BJ (cell line): ENCODE data around the gene LUC7L. TPM values are rescaled to one million over a fixed set of nuclear protein-coding genes. Genes with fewer than 3 reads are reported as not detected.
"Not testable (repeated sequence)": the region's sequence is repeated elsewhere in the genome, so short reads cannot be mapped to it uniquely, and the experiment has no call there.

Source experiments
- CTCF ChIA-PET: fragments of 350-600 bp; formaldehyde crosslinking; extraction: SDS; loops from one replicate; lab custom pipeline; 2021; ENCODE audit warnings: antibody characterized with exemption, inconsistent platforms; lab: Yijun Ruan, JAX
- POLR2A ChIA-PET: fragments of 300-600 bp; sonication (Branson Sonifier 250); formaldehyde crosslinking; extraction: SDS; loops from one replicate; lab custom pipeline; 2021; ENCODE audit warnings: antibody characterized with exemption; lab: Charles Lee
- DNase-seq: peaks from one replicate; pipeline ENCODE4 v3.0.0-alpha.2; 2011; ENCODE audit warnings: low read depth
- H3K27me3 ChIP-seq: 2 replicates; pipeline ENCODE4 v1.6.0; 2011; ENCODE audit warnings: low read length; ENCODE audit not compliant: control insufficient read depth, insufficient read depth
- H3K36me3 ChIP-seq: 2 replicates; pipeline ENCODE4 v1.5.1; 2011; ENCODE audit warnings: low read length; ENCODE audit not compliant: control insufficient read depth, insufficient read depth
- H3K4me3 ChIP-seq: 2 replicates; pipeline ENCODE4 v1.5.1; 2011; ENCODE audit warnings: low read depth, mild to moderate bottlenecking, control low read depth, low read length
- polyA plus RNA-seq: library from polyadenylated mRNA; depleted of rRNA; stranded (reverse); fragments of >200 nt; gene quantifications from 2 replicates; pipeline ENCODE4 v1.2.3, GENCODE V29; 2011
- TF ChIP-seq, protein P1 (sequence below): IDR thresholded peaks from 2 replicates; pipeline ENCODE4 v1.5.1; 2011; ENCODE audit warnings: low read depth, mild to moderate bottlenecking, control low read depth, inconsistent platforms, low read length, moderate library complexity; ENCODE audit not compliant: insufficient read depth

The LUC7L gene
- polyA plus RNA-seq, 1 experiment, result 23.3 TPM

DNA sequence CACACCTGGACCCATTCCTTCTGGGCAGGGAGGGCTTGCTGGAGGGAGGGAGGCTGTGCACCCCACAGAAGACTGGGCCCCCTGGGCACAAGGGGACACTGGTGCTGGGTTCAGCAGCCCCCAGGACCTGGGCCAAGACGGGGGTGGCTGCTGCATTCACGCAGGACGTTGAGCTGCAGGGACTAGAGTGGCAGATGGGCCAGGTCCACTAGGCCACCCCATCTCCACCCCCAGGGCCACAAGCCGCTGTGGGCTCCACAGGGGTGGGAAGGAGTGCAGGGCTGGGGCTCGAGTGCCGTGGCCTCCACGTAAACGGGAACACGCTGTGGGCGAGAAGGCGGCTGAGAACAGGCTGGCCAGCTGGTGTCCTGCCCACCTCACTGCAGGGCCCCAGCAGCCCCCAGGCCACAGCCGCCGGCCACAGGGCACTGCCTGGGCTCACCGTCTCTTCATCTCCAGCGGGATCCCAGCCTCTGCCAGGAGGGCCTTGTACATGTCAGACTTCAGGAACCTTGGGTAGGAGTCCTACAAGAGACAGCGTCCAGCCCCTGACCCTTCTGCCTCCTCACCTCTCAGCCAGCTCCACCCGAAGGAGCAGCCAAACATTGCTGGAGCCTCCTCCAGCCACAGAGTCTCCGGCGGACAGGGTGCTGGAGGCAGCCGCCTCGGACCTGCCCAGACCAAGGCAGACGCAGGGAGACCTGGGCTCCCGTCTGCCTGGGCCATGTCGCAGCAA lies 40.0 kb upstream of the LUC7L start:
- peaks cover 2% of the 10 kb centered on the region; the same call in 1 of the 2 replicates for H3K27me3 ChIP-seq
- no peak overlapping the region for H3K4me3 ChIP-seq
- no peaks in the 10 kb centered on the region; the same call in 1 of the 2 replicates for H3K36me3 ChIP-seq
- ChIA-PET CTCF (no interaction called here), POLR2A (no interaction called here)
- TF ChIP-seq, protein P1, sequence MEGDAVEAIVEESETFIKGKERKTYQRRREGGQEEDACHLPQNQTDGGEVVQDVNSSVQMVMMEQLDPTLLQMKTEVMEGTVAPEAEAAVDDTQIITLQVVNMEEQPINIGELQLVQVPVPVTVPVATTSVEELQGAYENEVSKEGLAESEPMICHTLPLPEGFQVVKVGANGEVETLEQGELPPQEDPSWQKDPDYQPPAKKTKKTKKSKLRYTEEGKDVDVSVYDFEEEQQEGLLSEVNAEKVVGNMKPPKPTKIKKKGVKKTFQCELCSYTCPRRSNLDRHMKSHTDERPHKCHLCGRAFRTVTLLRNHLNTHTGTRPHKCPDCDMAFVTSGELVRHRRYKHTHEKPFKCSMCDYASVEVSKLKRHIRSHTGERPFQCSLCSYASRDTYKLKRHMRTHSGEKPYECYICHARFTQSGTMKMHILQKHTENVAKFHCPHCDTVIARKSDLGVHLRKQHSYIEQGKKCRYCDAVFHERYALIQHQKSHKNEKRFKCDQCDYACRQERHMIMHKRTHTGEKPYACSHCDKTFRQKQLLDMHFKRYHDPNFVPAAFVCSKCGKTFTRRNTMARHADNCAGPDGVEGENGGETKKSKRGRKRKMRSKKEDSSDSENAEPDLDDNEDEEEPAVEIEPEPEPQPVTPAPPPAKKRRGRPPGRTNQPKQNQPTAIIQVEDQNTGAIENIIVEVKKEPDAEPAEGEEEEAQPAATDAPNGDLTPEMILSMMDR, result no peak
- DNase-seq, result no peak

DNA sequence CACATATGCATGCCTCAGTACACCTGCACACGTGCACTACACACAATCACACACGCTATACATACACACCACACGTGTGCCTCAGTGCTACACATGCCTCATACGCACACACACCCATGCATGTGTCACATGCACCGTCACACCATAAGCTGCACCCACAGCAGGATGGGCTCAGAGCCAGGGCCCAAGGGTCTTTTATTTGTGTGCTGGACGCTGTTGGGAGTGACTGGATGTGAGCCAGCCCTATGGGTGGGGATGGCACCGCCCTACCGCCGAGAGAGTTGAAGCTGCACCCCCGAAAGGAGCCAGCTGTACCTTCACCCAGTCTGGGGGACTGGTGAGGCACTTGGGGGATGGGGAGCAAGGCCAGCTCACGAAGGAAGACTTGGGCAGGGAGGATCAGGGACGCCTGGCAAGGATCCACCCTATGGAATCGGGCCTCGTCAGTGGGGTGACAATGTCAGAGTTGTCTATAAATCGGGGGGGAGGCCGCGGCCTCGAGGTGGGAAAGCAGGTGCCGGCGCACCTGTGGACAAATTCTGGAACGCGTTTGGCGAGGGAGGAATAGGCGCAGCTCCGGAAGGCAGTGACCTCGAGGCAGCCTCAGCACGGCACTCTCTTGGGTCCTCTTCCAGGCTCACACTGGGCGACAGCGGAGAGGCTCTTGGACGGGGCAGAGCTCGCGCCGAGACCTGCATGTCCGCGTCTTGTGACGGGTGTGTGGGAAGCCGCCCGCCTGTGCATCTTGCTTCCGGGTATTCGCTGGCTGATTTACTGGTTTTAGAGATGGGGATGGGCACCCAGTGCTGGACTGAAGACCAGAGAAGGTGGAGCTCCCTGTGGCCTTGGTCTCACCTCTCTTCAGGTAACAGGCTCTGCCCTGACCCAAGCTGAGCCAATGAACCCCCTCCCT lies 39.1 kb upstream of the LUC7L start:
- CTCF ChIA-PET, result no interaction called here
- no peak overlapping the region for H3K4me3 ChIP-seq
- H3K36me3 ChIP-seq, result peaks cover 1% of the 10 kb centered on the region; the same call in 1 of the 2 replicates
- DNase-seq, result no peak
- TF ChIP-seq, protein P1, result no peak
- no peaks in the 10 kb centered on the region for H3K27me3 ChIP-seq
- POLR2A ChIA-PET, result no interaction called here

DNA sequence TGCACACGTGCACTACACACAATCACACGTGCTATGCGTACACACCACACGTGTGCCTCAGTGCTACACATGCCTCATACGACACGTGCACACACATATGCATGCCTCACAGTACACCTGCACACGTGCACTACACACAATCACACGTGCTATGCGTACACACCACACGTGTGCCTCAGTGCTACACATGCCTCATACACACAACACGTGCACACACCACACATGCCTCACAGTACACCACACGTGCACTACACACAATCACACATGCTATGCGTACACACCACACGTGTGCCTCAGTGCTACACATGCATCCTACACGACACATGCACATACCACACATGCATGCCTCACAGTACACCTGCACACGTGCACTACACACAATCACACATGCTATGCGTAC lies 38.3 kb upstream of the LUC7L start:
- DNase-seq, POLR2A ChIA-PET, H3K4me3 ChIP-seq, H3K27me3 ChIP-seq, CTCF ChIA-PET, H3K36me3 ChIP-seq: not testable (repeated sequence)

DNA sequence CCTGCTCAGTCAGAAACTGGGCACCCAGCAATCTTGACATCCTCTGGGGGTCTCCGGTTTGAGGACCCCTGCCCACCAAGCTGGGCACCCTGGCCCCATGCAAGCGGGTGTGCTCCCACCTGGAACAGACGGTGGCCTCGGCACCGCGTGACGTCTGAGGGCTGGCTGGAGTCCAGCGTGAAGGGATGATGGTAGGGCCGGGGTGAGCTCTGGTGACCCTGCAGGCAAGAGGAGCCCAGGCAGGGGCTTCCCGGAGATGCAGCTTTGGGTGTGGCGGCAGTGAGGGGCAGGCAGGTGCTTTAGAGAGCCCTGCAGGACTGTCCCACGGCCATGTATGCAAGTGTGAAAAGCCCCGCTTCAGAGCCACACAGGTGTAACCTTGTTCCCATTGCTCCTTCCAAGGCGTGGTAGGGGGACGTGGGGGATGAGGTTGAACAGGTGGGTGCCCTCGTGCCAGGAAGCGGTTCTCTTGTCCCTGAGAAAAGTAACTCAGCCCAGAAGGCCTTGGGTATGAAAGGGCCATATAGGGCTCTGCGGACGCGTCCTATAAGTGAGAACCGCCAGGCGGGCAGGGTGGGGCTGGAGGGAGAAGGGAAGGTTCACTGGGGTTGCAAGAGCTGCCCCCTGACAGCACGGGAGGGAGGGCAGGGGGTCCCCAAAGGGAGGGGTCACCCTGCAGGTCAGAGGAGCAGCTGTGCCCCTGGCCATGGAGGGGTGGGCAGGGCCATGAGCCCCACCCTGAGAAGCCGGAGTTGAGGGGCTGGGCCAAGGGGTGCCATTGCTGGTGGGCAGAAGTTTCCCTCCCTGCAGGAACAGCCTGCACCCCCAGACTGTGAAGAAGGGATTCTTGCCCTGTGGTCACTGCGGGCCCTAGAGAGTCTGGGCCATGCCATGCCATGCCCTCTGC lies 37.3 kb upstream of the LUC7L start:
- H3K27me3 ChIP-seq, result no peaks in the 10 kb centered on the region
- TF ChIP-seq, protein P1, result no peak
- CTCF ChIA-PET, result no interaction called here
- peaks cover 7% of the 10 kb centered on the region for H3K36me3 ChIP-seq
- no peak overlapping the region for H3K4me3 ChIP-seq
- no peak for DNase-seq
- POLR2A ChIA-PET, result no interaction called here

DNA sequence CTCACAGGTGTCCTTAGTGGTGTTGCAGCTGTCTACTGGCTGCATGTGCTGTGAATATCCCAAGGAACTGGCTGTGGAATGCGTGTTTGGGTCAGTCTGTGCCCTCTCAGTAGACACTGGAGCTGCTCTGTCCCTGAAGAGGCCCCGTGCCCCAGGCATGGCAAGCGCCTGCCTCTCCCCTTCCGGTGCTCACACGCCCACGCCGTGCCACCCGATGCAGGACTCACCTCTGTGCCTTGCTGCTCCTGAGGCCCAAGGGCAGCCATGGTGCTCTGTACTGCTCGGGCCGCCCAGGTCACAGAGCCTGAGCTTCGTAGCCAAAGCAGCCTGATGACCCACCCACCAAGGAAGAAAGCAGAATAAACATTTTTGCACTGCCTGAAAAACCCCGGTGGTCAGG lies 36.5 kb upstream of the LUC7L start:
- TF ChIP-seq, protein P1, result no peak
- H3K36me3 ChIP-seq, result peaks cover 7% of the 10 kb centered on the region
- no peaks in the 10 kb centered on the region for H3K27me3 ChIP-seq
- ChIA-PET POLR2A (no interaction called here), CTCF (no interaction called here)
- H3K4me3 ChIP-seq, result no peak overlapping the region
- DNase-seq, result no peak
